Skeletal muscle tissue (tissue), 4 donors: ENCODE data around the gene MFAP5. TPM values are rescaled to one million over a fixed set of nuclear protein-coding genes. Genes with fewer than 3 reads are reported as not detected.

ENCODE experiments used
- H3K27ac ChIP-seq: one replicate; pipeline ENCODE4 v1.7.0; 2013; ENCODE audit warnings: mild to moderate bottlenecking, low read depth, low read length, inconsistent platforms
- H3K27me3 ChIP-seq, 3 donors: one replicate each; pipeline ENCODE4 v1.7.0; 2013; ENCODE audit warnings: low read length in 3 of 3; ENCODE audit not compliant: control insufficient read depth in 3 of 3, insufficient read depth in 3 of 3
- H3K36me3 ChIP-seq, 3 donors: one replicate each; pipeline ENCODE4 v1.7.0; 2013; ENCODE audit warnings: low read length in 3 of 3; ENCODE audit not compliant: control insufficient read depth in 3 of 3, insufficient read depth in 3 of 3
- H3K4me1 ChIP-seq, 3 donors: one replicate each; pipeline ENCODE4 v1.7.0; 2013; ENCODE audit warnings: low read length in 3 of 3, mild to moderate bottlenecking in 3 of 3; ENCODE audit not compliant: control insufficient read depth in 3 of 3, insufficient read depth in 3 of 3
- H3K4me3 ChIP-seq, 3 donors: one replicate each; pipeline ENCODE4 v1.7.0; 2013; ENCODE audit warnings: low read length in 3 of 3
- H3K9ac ChIP-seq, 3 donors: one replicate each; pipeline ENCODE4 v1.7.0; 2013; ENCODE audit warnings: low read length in 3 of 3, mild to moderate bottlenecking in 3 of 3, moderate library complexity in 2 of 3, low read depth in 1 of 3
- H3K9me3 ChIP-seq, 3 donors: one replicate each; pipeline ENCODE4 v1.7.0; 2013; ENCODE audit warnings: low read length in 3 of 3; ENCODE audit not compliant: control insufficient read depth in 3 of 3
- total RNA-seq: library from RNA; depleted of rRNA; stranded (reverse); fragments of >200 nt; gene quantifications from one replicate; pipeline ENCODE4 v1.2.3, GENCODE V29; 2014
- donor health status: Osteomylitis.

MFAP5 gene
- total RNA-seq: 246 TPM

GRCh38 chr12:8662593-8662992 is at the start of gene MFAP5:
Gene MFAP5 (minus strand): TSS chr12:8662826. CDS start chr12:8662104, 722 bp downstream.
- peak within 1 kb of the TSS; percentile 66 for H3K27ac ChIP-seq
- H3K9me3 ChIP-seq: no peaks in the 10 kb centered on the region
- no peaks in the 10 kb centered on the region for H3K36me3 ChIP-seq
- H3K4me3 ChIP-seq: peak within 1 kb of the TSS in 2 of 3 donors; percentile 17 to 65
- H3K4me1 ChIP-seq: peaks cover 0 to 5% (median 0%) of the 10 kb centered on the region in 3 donors
- H3K27me3 ChIP-seq: no peaks in the 10 kb centered on the region
- peak within 1 kb of the TSS in 2 of 3 donors; percentile 1 to 38 for H3K9ac ChIP-seq

- Histone ChIP-seq H3K36me3 (peaks cover 0 to 5% (median 4%) of the 10 kb centered on the region in 3 donors), H3K4me3 (peak overlapping the region; percentile 51 to 71 (median 69)), H3K27me3 (no peaks in the 10 kb centered on the region), H3K9me3 (no peaks in the 10 kb centered on the region), H3K9ac (peak overlapping the region; percentile 54 to 71 (median 57)), H3K4me1 (peaks cover 7 to 14% (median 12%) of the 10 kb centered on the region in 3 donors), H3K27ac (peak overlapping the region; percentile 39)
Measured at GRCh38 chr12:8709124-8709830, 46.7 kb upstream of the MFAP5 start.

GRCh38 chr12:8702159-8702558 is 39.5 kb upstream of the MFAP5 start:
- H3K9me3 ChIP-seq: no peaks in the 10 kb centered on the region
- H3K4me1 ChIP-seq: peaks cover 3 to 9% (median 3%) of the 10 kb centered on the region in 3 donors
- H3K27me3 ChIP-seq: no peaks in the 10 kb centered on the region
- no peaks in the 10 kb centered on the region for H3K36me3 ChIP-seq
- H3K27ac ChIP-seq: no peak overlapping the region
- no peak overlapping the region for H3K9ac ChIP-seq
- no peak overlapping the region for H3K4me3 ChIP-seq

- Histone ChIP-seq H3K9ac (no peak overlapping the region), H3K4me3 (no peak overlapping the region)
Measured at GRCh38 chr12:8701046-8701660, 38.5 kb upstream of the MFAP5 start.

GRCh38 chr12:8699714-8700113 is 37.1 kb upstream of the MFAP5 start:
- no peak overlapping the region for H3K4me3 ChIP-seq
- H3K36me3 ChIP-seq: no peaks in the 10 kb centered on the region
- no peak overlapping the region for H3K9ac ChIP-seq
- no peaks in the 10 kb centered on the region for H3K27me3 ChIP-seq
- H3K4me1 ChIP-seq: peaks cover 3 to 9% (median 5%) of the 10 kb centered on the region in 3 donors
- H3K9me3 ChIP-seq: no peaks in the 10 kb centered on the region
- peak overlapping the region; percentile 10 for H3K27ac ChIP-seq

More at GRCh38 chr12:8701046-8701660, 38.5 kb upstream of the MFAP5 start:
- Histone ChIP-seq H3K27ac (no peak overlapping the region), H3K9me3 (no peaks in the 10 kb centered on the region), H3K27me3 (no peaks in the 10 kb centered on the region), H3K36me3 (no peaks in the 10 kb centered on the region), H3K4me1 (peaks cover 3 to 9% (median 5%) of the 10 kb centered on the region in 3 donors)

- H3K9me3 ChIP-seq: no peaks in the 10 kb centered on the region
- H3K9ac ChIP-seq: peak overlapping the region; percentile 85 to 94 (median 86)
- no peaks in the 10 kb centered on the region for H3K36me3 ChIP-seq
- H3K27me3 ChIP-seq: no peaks in the 10 kb centered on the region
- H3K4me3 ChIP-seq: peak overlapping the region; percentile 79 to 86 (median 85)
- peak overlapping the region; percentile 91 for H3K27ac ChIP-seq
- H3K4me1 ChIP-seq: peaks cover 3 to 9% (median 5%) of the 10 kb centered on the region in 3 donors
Measured at GRCh38 chr12:8698879-8699278, 36.3 kb upstream of the MFAP5 start.

GRCh38 chr12:8698132-8698851 is 35.7 kb upstream of the MFAP5 start:
- Histone ChIP-seq H3K9me3 (no peaks in the 10 kb centered on the region), H3K4me3 (peak overlapping the region; percentile 79 to 86 (median 85)), H3K27ac (peak overlapping the region; percentile 91), H3K9ac (peak overlapping the region; percentile 85 to 94 (median 86)), H3K36me3 (no peaks in the 10 kb centered on the region), H3K27me3 (no peaks in the 10 kb centered on the region), H3K4me1 (peaks cover 0 to 9% (median 5%) of the 10 kb centered on the region in 3 donors)

- Histone ChIP-seq H3K4me1 (peaks cover 1 to 14% (median 5%) of the 10 kb centered on the region in 3 donors), H3K27me3 (no peaks in the 10 kb centered on the region), H3K4me3 (peak within 1 kb of the TSS; percentile 82 to 86 (median 85)), H3K27ac (peak within 1 kb of the TSS; percentile 91), H3K9me3 (no peaks in the 10 kb centered on the region), H3K9ac (peak within 1 kb of the TSS; percentile 85 to 94 (median 86)), H3K36me3 (no peaks in the 10 kb centered on the region)
Measured at GRCh38 chr12:8697476-8698131, 35.0 kb upstream of the MFAP5 start, which contains the start of gene RIMKLB. Gene RIMKLB (plus strand): TSS chr12:8697991. CDS start chr12:8713867, 15,876 bp downstream.

GRCh38 chr12:8697120-8697475 is 34.5 kb upstream of the MFAP5 start:
- no peaks in the 10 kb centered on the region for H3K36me3 ChIP-seq

More at GRCh38 chr12:8697120-8697475, 34.5 kb upstream of the MFAP5 start:
- H3K9ac ChIP-seq: peak overlapping the region; percentile 76 to 86 (median 79)
- peaks cover 6 to 19% (median 9%) of the 10 kb centered on the region in 3 donors for H3K4me1 ChIP-seq
- H3K27me3 ChIP-seq: no peaks in the 10 kb centered on the region
- no peaks in the 10 kb centered on the region for H3K9me3 ChIP-seq
- peak overlapping the region; percentile 79 to 86 (median 82) for H3K4me3 ChIP-seq
- peak overlapping the region; percentile 91 for H3K27ac ChIP-seq
